ENCODE data around the gene HDAC5. TPM values are rescaled to one million over a fixed set of nuclear protein-coding genes. Genes with fewer than 3 reads are reported as not detected.
"Not testable (repeated sequence)": the region's sequence is repeated elsewhere in the genome, so short reads cannot be mapped to it uniquely, and the experiment has no call there.

The HDAC5 gene
- polyA plus RNA-seq, 4 donors, result 10.1 to 39.9 (median 17.3) TPM

- no peaks in the 10 kb centered on the region for H3K4me1 ChIP-seq (ENCODE audit: control insufficient read depth in 3 of 3, insufficient read depth in 2 of 3, low read depth in 1 of 3, low read length in 2 of 3)
- no peak overlapping the region for H3K27ac ChIP-seq (ENCODE audit: low read depth in 1 of 3, low read length in 2 of 3)
- DNase-seq (no peak), FAIRE-seq (no peak)
- WGBS, 3 donors, result 79 to 88% (median 79%) methylated on average over 2 of the region's 2 CpGs
- H3K36me3 ChIP-seq (ENCODE audit: control insufficient read depth in 3 of 3, insufficient read depth in 2 of 3, low read depth in 1 of 3, low read length in 3 of 3), result peaks cover 0 to 38% (median 0%) of the 10 kb centered on the region in 3 donors
- no peaks in the 10 kb centered on the region for H3K9me3 ChIP-seq (ENCODE audit: control insufficient read depth in 2 of 2, insufficient read depth in 1 of 2, low read depth in 1 of 2, low read length in 1 of 2)
- H3K4me3 ChIP-seq (ENCODE audit: low read depth in 1 of 3, low read length in 3 of 3), result no peak overlapping the region
- H3K27me3 ChIP-seq (ENCODE audit: control insufficient read depth in 3 of 3, insufficient read depth in 3 of 3, low read length in 3 of 3), result no peaks in the 10 kb centered on the region
Observed at GRCh38 chr17:44155488-44155887, 32.0 kb upstream of the HDAC5 start.

- H3K4me1 ChIP-seq (ENCODE audit: control insufficient read depth in 3 of 3, insufficient read depth in 2 of 3, low read depth in 1 of 3, low read length in 2 of 3), result no peaks in the 10 kb centered on the region
- H3K27me3 ChIP-seq (ENCODE audit: control insufficient read depth in 3 of 3, insufficient read depth in 3 of 3, low read length in 3 of 3), result no peaks in the 10 kb centered on the region
- H3K27ac ChIP-seq (ENCODE audit: low read depth in 1 of 3, low read length in 2 of 3), result no peak overlapping the region
- 95 to 97% (median 96%) methylated on average over 4 of the region's 4 CpGs for WGBS, 3 donors
- H3K4me3 ChIP-seq (ENCODE audit: low read depth in 1 of 3, low read length in 3 of 3), result no peak overlapping the region
- H3K9me3 ChIP-seq (ENCODE audit: control insufficient read depth in 2 of 2, insufficient read depth in 1 of 2, low read depth in 1 of 2, low read length in 1 of 2), result no peaks in the 10 kb centered on the region
- H3K36me3 ChIP-seq (ENCODE audit: control insufficient read depth in 3 of 3, insufficient read depth in 2 of 3, low read depth in 1 of 3, low read length in 3 of 3), result peaks cover 0 to 38% (median 0%) of the 10 kb centered on the region in 3 donors
- FAIRE-seq (no peak), DNase-seq (no peak)
Observed at GRCh38 chr17:44152875-44153274, 29.4 kb upstream of the HDAC5 start.

- H3K36me3 ChIP-seq (ENCODE audit: control insufficient read depth in 3 of 3, insufficient read depth in 2 of 3, low read depth in 1 of 3, low read length in 3 of 3), result peaks cover 0 to 32% (median 0%) of the 10 kb centered on the region in 3 donors
- H3K27me3 ChIP-seq (ENCODE audit: control insufficient read depth in 3 of 3, insufficient read depth in 3 of 3, low read length in 3 of 3), result no peaks in the 10 kb centered on the region
- H3K4me3 ChIP-seq (ENCODE audit: low read depth in 1 of 3, low read length in 3 of 3), result no peak overlapping the region
- FAIRE-seq (no peak), DNase-seq (no peak)
- H3K9me3 ChIP-seq (ENCODE audit: control insufficient read depth in 2 of 2, insufficient read depth in 1 of 2, low read depth in 1 of 2, low read length in 1 of 2), result no peaks in the 10 kb centered on the region
- no peaks in the 10 kb centered on the region for H3K4me1 ChIP-seq (ENCODE audit: control insufficient read depth in 3 of 3, insufficient read depth in 2 of 3, low read depth in 1 of 3, low read length in 2 of 3)
- no peak overlapping the region for H3K27ac ChIP-seq (ENCODE audit: low read depth in 1 of 3, low read length in 2 of 3)
- WGBS, 3 donors, result 92 to 100% (median 94%) methylated on average over 4 of the region's 4 CpGs
Observed at GRCh38 chr17:44149750-44150329, 26.4 kb upstream of the HDAC5 start.

- 96 to 100% (median 96%) methylated on average over 3 of the region's 3 CpGs for WGBS, 3 donors
- H3K36me3 ChIP-seq (ENCODE audit: control insufficient read depth in 3 of 3, insufficient read depth in 2 of 3, low read depth in 1 of 3, low read length in 3 of 3), result peaks cover 0 to 27% (median 0%) of the 10 kb centered on the region in 3 donors
- H3K4me1 ChIP-seq (ENCODE audit: control insufficient read depth in 3 of 3, insufficient read depth in 2 of 3, low read depth in 1 of 3, low read length in 2 of 3); H3K27me3 ChIP-seq (ENCODE audit: control insufficient read depth in 3 of 3, insufficient read depth in 3 of 3, low read length in 3 of 3); H3K4me3 ChIP-seq (ENCODE audit: low read depth in 1 of 3, low read length in 3 of 3); H3K27ac ChIP-seq (ENCODE audit: low read depth in 1 of 3, low read length in 2 of 3); H3K9me3 ChIP-seq (ENCODE audit: control insufficient read depth in 2 of 2, insufficient read depth in 1 of 2, low read depth in 1 of 2, low read length in 1 of 2); DNase-seq; FAIRE-seq: not testable (repeated sequence)
Observed at GRCh38 chr17:44149066-44149465, 25.6 kb upstream of the HDAC5 start.

- no peak overlapping the region for H3K4me3 ChIP-seq (ENCODE audit: low read depth in 1 of 3, low read length in 3 of 3)
- H3K27ac ChIP-seq (ENCODE audit: low read depth in 1 of 3, low read length in 2 of 3), result no peak overlapping the region
- H3K36me3 ChIP-seq (ENCODE audit: control insufficient read depth in 3 of 3, insufficient read depth in 2 of 3, low read depth in 1 of 3, low read length in 3 of 3), result peaks cover 0 to 23% (median 0%) of the 10 kb centered on the region in 3 donors
- H3K27me3 ChIP-seq (ENCODE audit: control insufficient read depth in 3 of 3, insufficient read depth in 3 of 3, low read length in 3 of 3), result no peaks in the 10 kb centered on the region
- whole genome bisulfite sequencing, 3 donors, result 89 to 96% (median 94%) methylated on average over 4 of the region's 4 CpGs
- DNase-seq, result no peak
- no peaks in the 10 kb centered on the region for H3K4me1 ChIP-seq (ENCODE audit: control insufficient read depth in 3 of 3, insufficient read depth in 2 of 3, low read depth in 1 of 3, low read length in 2 of 3)
- no peak for FAIRE-seq
- H3K9me3 ChIP-seq (ENCODE audit: control insufficient read depth in 2 of 2, insufficient read depth in 1 of 2, low read depth in 1 of 2, low read length in 1 of 2), result no peaks in the 10 kb centered on the region
Observed at GRCh38 chr17:44147812-44148211, 24.4 kb upstream of the HDAC5 start.

GRCh38 chr17:44146375-44147346, 23.2 kb upstream of the HDAC5 start:
- H3K27me3 ChIP-seq (ENCODE audit: control insufficient read depth in 3 of 3, insufficient read depth in 3 of 3, low read length in 3 of 3), result no peaks in the 10 kb centered on the region
- H3K27ac ChIP-seq (ENCODE audit: low read depth in 1 of 3, low read length in 2 of 3), result no peak overlapping the region
- peaks cover 0 to 20% (median 0%) of the 10 kb centered on the region in 3 donors for H3K36me3 ChIP-seq (ENCODE audit: control insufficient read depth in 3 of 3, insufficient read depth in 2 of 3, low read depth in 1 of 3, low read length in 3 of 3)
- H3K4me3 ChIP-seq (ENCODE audit: low read depth in 1 of 3, low read length in 3 of 3), result no peak overlapping the region
- WGBS, 3 donors, result 49 to 70% (median 61%) methylated on average over 2 of the region's 2 CpGs
- H3K9me3 ChIP-seq (ENCODE audit: control insufficient read depth in 2 of 2, insufficient read depth in 1 of 2, low read depth in 1 of 2, low read length in 1 of 2), result no peaks in the 10 kb centered on the region
- no peak for FAIRE-seq
- H3K4me1 ChIP-seq (ENCODE audit: control insufficient read depth in 3 of 3, insufficient read depth in 2 of 3, low read depth in 1 of 3, low read length in 2 of 3), result no peaks in the 10 kb centered on the region
- no peak for DNase-seq

GRCh38 chr17:44144966-44145739, 21.7 kb upstream of the HDAC5 start:
- Histone ChIP-seq H3K9me3 (ENCODE audit: control insufficient read depth in 2 of 2, insufficient read depth in 1 of 2, low read depth in 1 of 2, low read length in 1 of 2) (no peaks in the 10 kb centered on the region), H3K27me3 (ENCODE audit: control insufficient read depth in 3 of 3, insufficient read depth in 3 of 3, low read length in 3 of 3) (no peaks in the 10 kb centered on the region), H3K4me1 (ENCODE audit: control insufficient read depth in 3 of 3, insufficient read depth in 2 of 3, low read depth in 1 of 3, low read length in 2 of 3) (no peaks in the 10 kb centered on the region), H3K4me3 (ENCODE audit: low read depth in 1 of 3, low read length in 3 of 3) (no peak overlapping the region), H3K27ac (ENCODE audit: low read depth in 1 of 3, low read length in 2 of 3) (no peak overlapping the region), H3K36me3 (ENCODE audit: control insufficient read depth in 3 of 3, insufficient read depth in 2 of 3, low read depth in 1 of 3, low read length in 3 of 3) (peaks cover 0 to 15% (median 0%) of the 10 kb centered on the region in 3 donors)
- FAIRE-seq (no peak), DNase-seq (no peak)
- 90 to 91% (median 91%) methylated on average over 7 of the region's 7 CpGs for WGBS, 3 donors

- not testable (repeated sequence) for H3K27me3 ChIP-seq (ENCODE audit: control insufficient read depth in 3 of 3, insufficient read depth in 3 of 3, low read length in 3 of 3); H3K4me3 ChIP-seq (ENCODE audit: low read depth in 1 of 3, low read length in 3 of 3); H3K27ac ChIP-seq (ENCODE audit: low read depth in 1 of 3, low read length in 2 of 3); DNase-seq; H3K4me1 ChIP-seq (ENCODE audit: control insufficient read depth in 3 of 3, insufficient read depth in 2 of 3, low read depth in 1 of 3, low read length in 2 of 3); FAIRE-seq; H3K9me3 ChIP-seq (ENCODE audit: control insufficient read depth in 2 of 2, insufficient read depth in 1 of 2, low read depth in 1 of 2, low read length in 1 of 2)
- H3K36me3 ChIP-seq (ENCODE audit: control insufficient read depth in 3 of 3, insufficient read depth in 2 of 3, low read depth in 1 of 3, low read length in 3 of 3), result peaks cover 0 to 15% (median 0%) of the 10 kb centered on the region in 3 donors
- WGBS, 3 donors, result 91 to 93% (median 93%) methylated on average over 8 of the region's 8 CpGs
Observed at GRCh38 chr17:44143921-44144320, 20.5 kb upstream of the HDAC5 start.
